ENCODE data around the gene PER1. TPM values are rescaled to one million over a fixed set of nuclear protein-coding genes. Genes with fewer than 3 reads are reported as not detected.
"Not testable (repeated sequence)": the region's sequence is repeated elsewhere in the genome, so short reads cannot be mapped to it uniquely, and the experiment has no call there.

Gene PER1
- polyA plus RNA-seq, 3 donors from 2014 or later, result 3.5 to 8.5 (median 4.5) TPM

GRCh38 chr17:8185582-8186445 is 33.6 kb upstream of the PER1 start:
- peak; percentile 91 to 92 (median 92) for DNase-seq
- Mint-ChIP-seq H3K4me1 (peaks cover 10 to 14% of the 10 kb centered on the region in 2 donors), H3K9me3 (no peaks in the 10 kb centered on the region), H3K36me3 (no peaks in the 10 kb centered on the region), H3K4me3 (no peak overlapping the region), H3K27ac (no peak overlapping the region), H3K27me3 (ENCODE audit: low read depth in 3 of 3) (peaks cover 5 to 14% (median 6%) of the 10 kb centered on the region in 3 donors)

GRCh38 chr17:8176998-8177731 is 25.0 kb upstream of the PER1 start:
- H3K27me3 Mint-ChIP-seq (ENCODE audit: low read depth in 3 of 3), result peaks cover 11 to 17% (median 11%) of the 10 kb centered on the region in 3 donors
- no peaks in the 10 kb centered on the region for H3K9me3 Mint-ChIP-seq
- peaks cover 45 to 53% of the 10 kb centered on the region in 2 donors for H3K4me1 Mint-ChIP-seq

GRCh38 chr17:8176197-8176940 is 24.2 kb upstream of the PER1 start, which contains the start of gene TMEM107:
Gene TMEM107 (minus strand): TSS chr17:8176380. CDS start chr17:8176286, 94 bp downstream.
- H3K27me3 Mint-ChIP-seq (ENCODE audit: low read depth in 3 of 3), result peaks cover 11 to 16% (median 11%) of the 10 kb centered on the region in 3 donors
- H3K4me1 Mint-ChIP-seq, result peaks cover 44 to 55% of the 10 kb centered on the region in 2 donors
- H3K4me3 Mint-ChIP-seq, result peak within 1 kb of the TSS; percentile 91 to 94 (median 93)
- H3K27ac Mint-ChIP-seq, result peak within 1 kb of the TSS; percentile 92 to 100 (median 96)
- H3K9me3 Mint-ChIP-seq, result no peaks in the 10 kb centered on the region
- H3K36me3 Mint-ChIP-seq, result no peaks in the 10 kb centered on the region
- peak; percentile 84 to 85 (median 84) for DNase-seq

More at GRCh38 chr17:8176998-8177731, 25.0 kb upstream of the PER1 start:
- DNase-seq, result no peak
- Mint-ChIP-seq H3K27ac (peak overlapping the region; percentile 92 to 100 (median 96)), H3K4me3 (peak overlapping the region; percentile 91 to 94 (median 93)), H3K36me3 (no peaks in the 10 kb centered on the region)

GRCh38 chr17:8175795-8176196 is 23.6 kb upstream of the PER1 start:
- no peak for DNase-seq
- Mint-ChIP-seq H3K9me3 (no peaks in the 10 kb centered on the region), H3K27ac (peak overlapping the region; percentile 92 to 100 (median 96)), H3K4me1 (peaks cover 44 to 55% of the 10 kb centered on the region in 2 donors), H3K36me3 (no peaks in the 10 kb centered on the region), H3K4me3 (peak overlapping the region; percentile 91 to 94 (median 93)), H3K27me3 (ENCODE audit: low read depth in 3 of 3) (peaks cover 11 to 16% (median 11%) of the 10 kb centered on the region in 3 donors)

- H3K27ac Mint-ChIP-seq, result peak overlapping the region; percentile 99 to 100 (median 100)
- H3K4me1 Mint-ChIP-seq, result peaks cover 44 to 55% of the 10 kb centered on the region in 2 donors
- DNase-seq, result no peak
- no peaks in the 10 kb centered on the region for H3K9me3 Mint-ChIP-seq
- peak overlapping the region; percentile 92 to 93 (median 93) for H3K4me3 Mint-ChIP-seq
- no peaks in the 10 kb centered on the region for H3K36me3 Mint-ChIP-seq
- H3K27me3 Mint-ChIP-seq (ENCODE audit: low read depth in 3 of 3), result peaks cover 11 to 16% (median 11%) of the 10 kb centered on the region in 3 donors
Observed at GRCh38 chr17:8173871-8174322, 21.7 kb upstream of the PER1 start.

GRCh38 chr17:8173056-8173870 is 21.1 kb upstream of the PER1 start:
- peak overlapping the region; percentile 99 to 100 (median 100) for H3K27ac Mint-ChIP-seq
- peaks cover 44 to 55% of the 10 kb centered on the region in 2 donors for H3K4me1 Mint-ChIP-seq
- peak overlapping the region; percentile 92 to 93 (median 93) for H3K4me3 Mint-ChIP-seq
- DNase-seq, result peak; percentile 87 to 94 (median 94)
- peaks cover 11 to 16% (median 11%) of the 10 kb centered on the region in 3 donors for H3K27me3 Mint-ChIP-seq (ENCODE audit: low read depth in 3 of 3)
- no peaks in the 10 kb centered on the region for H3K36me3 Mint-ChIP-seq
- H3K9me3 Mint-ChIP-seq, result no peaks in the 10 kb centered on the region

- H3K4me1 Mint-ChIP-seq, result peaks cover 24 to 35% of the 10 kb centered on the region in 2 donors
- H3K27me3 Mint-ChIP-seq (ENCODE audit: low read depth in 3 of 3), result peaks cover 5 to 15% (median 11%) of the 10 kb centered on the region in 3 donors
- H3K27ac Mint-ChIP-seq, H3K36me3 Mint-ChIP-seq, H3K4me3 Mint-ChIP-seq, DNase-seq, H3K9me3 Mint-ChIP-seq: not testable (repeated sequence)
Observed at GRCh38 chr17:8170186-8170585, 18.0 kb upstream of the PER1 start.

GRCh38 chr17:8167526-8167925 is 15.3 kb upstream of the PER1 start:
- Mint-ChIP-seq H3K4me3 (no peak overlapping the region), H3K27me3 (ENCODE audit: low read depth in 3 of 3) (peaks cover 9 to 22% (median 14%) of the 10 kb centered on the region in 3 donors), H3K36me3 (no peaks in the 10 kb centered on the region), H3K9me3 (no peaks in the 10 kb centered on the region), H3K27ac (no peak overlapping the region), H3K4me1 (peaks cover 25 to 31% of the 10 kb centered on the region in 2 donors)
- no peak for DNase-seq

- Mint-ChIP-seq H3K4me3 (no peak overlapping the region), H3K9me3 (no peaks in the 10 kb centered on the region), H3K27me3 (ENCODE audit: low read depth in 3 of 3) (peaks cover 11 to 26% (median 14%) of the 10 kb centered on the region in 3 donors), H3K27ac (peak overlapping the region in 1 of 6 donors; percentile 9), H3K4me1 (peaks cover 25 to 29% of the 10 kb centered on the region in 2 donors), H3K36me3 (no peaks in the 10 kb centered on the region)
- no peak for DNase-seq
Observed at GRCh38 chr17:8166731-8167130, 14.5 kb upstream of the PER1 start.

- Mint-ChIP-seq H3K36me3 (peaks cover 0 to 9% (median 3%) of the 10 kb centered on the region in 3 donors), H3K27me3 (ENCODE audit: low read depth in 3 of 3) (peaks cover 11 to 33% (median 17%) of the 10 kb centered on the region in 3 donors), H3K4me3 (peak overlapping the region; percentile 80 to 93 (median 86)), H3K9me3 (no peaks in the 10 kb centered on the region), H3K27ac (peak overlapping the region in 5 of 6 donors; percentile 97 to 99 (median 98)), H3K4me1 (peaks cover 44 to 48% of the 10 kb centered on the region in 2 donors)
- DNase-seq, result no peak
Observed at GRCh38 chr17:8164815-8165131, 12.6 kb upstream of the PER1 start.

GRCh38 chr17:8163978-8164814 is 12.0 kb upstream of the PER1 start:
- peak; percentile 80 to 81 (median 80) for DNase-seq
- no peaks in the 10 kb centered on the region for H3K9me3 Mint-ChIP-seq
- peaks cover 45 to 54% of the 10 kb centered on the region in 2 donors for H3K4me1 Mint-ChIP-seq
- peak overlapping the region; percentile 80 to 93 (median 86) for H3K4me3 Mint-ChIP-seq
- H3K27me3 Mint-ChIP-seq (ENCODE audit: low read depth in 3 of 3), result peaks cover 11 to 33% (median 17%) of the 10 kb centered on the region in 3 donors
- peak overlapping the region in 5 of 6 donors; percentile 97 to 99 (median 98) for H3K27ac Mint-ChIP-seq
- peaks cover 0 to 9% (median 3%) of the 10 kb centered on the region in 3 donors for H3K36me3 Mint-ChIP-seq
